ENCODE measurements around the gene PEX11A. TPM values are rescaled to one million over a fixed set of nuclear protein-coding genes. Genes with fewer than 3 reads are reported as not detected.

PEX11A gene
- total and polyA plus RNA-seq, 2 of the 8 experiments (the other 6 are each of a cell fraction or from before 2014, with no cell fraction given): 2.9 to 3.0 TPM

DNA sequence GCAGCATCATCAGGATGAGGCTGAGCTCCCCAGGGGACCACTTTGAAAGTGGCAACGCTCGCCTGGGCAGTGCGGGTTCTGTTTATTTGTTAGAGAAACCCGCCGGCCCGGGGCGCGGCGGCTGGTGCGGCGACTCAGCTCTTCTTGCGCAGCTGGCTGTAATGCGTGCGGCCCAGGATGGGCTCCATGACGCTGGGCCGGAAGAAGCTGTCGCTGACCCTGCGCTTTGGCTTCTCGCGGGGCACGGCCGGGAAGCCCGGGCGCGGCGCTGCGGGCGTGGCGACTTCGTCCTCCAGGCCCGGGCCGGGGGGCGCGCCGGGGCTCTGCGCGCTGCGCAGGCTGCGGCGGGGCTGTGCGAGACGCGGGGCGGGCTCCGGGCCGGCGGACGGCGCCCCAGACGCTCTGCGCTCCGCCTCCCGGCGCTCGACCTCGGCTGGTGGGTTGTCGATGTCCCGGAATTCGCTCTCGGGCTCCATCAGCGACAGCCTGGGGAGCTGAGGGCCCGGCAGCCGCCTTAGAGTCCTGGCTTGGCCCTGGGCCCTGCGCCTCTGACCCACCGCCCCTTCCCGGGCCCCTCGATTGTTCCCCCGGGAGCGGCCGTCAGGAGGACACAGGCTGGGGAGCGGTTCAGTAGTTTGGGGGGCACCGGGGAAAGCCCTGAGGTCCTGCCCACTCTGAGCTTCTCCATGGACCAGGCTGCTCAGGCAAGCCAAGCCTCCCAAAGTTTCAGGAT is 24.9 kb downstream of the PEX11A start:
- no peak overlapping the region for H3K14ac ChIP-seq (ENCODE audit: insufficient read length)
- no peak overlapping the region for H4K91ac ChIP-seq (replicated peaks; ENCODE audit: insufficient read length, low read length)
- FAIRE-seq: no peak
- ChIA-PET POLR2A (ENCODE audit: partially characterized antibody) (interaction anchor here (0.7 to 1.1 kb wide), 2 partner anchors 17 to 82 kb away, joined by 3 read pairs; no protein-coding TSS in a partner anchor), CTCF (ENCODE audit: partially characterized antibody) (interaction anchor here (1.5 to 2.4 kb wide), 4 partner anchors 8 to 20 kb away, joined by 6 to 12 read pairs (median 6); no protein-coding TSS in a partner anchor)
- WGBS, 2 experiments (ENCODE audit: extremely low coverage in 1 of 2, insufficient coverage in 1 of 2, insufficient read length in 1 of 2, insufficient replicate concordance in 2 of 2, low coverage in 1 of 2, low lambda C conversion rate in 2 of 2, missing lambda C conversion rate in 1 of 2): 4% methylated on average over 30 of the region's 72 CpGs; no CpG with 5 or more reads in 1 of the 2 experiments
- no peak overlapping the region for H4K5ac ChIP-seq (ENCODE audit: insufficient read length, low read depth, low read length)
- H2AFZ ChIP-seq (ENCODE audit: low read length): peak overlapping the region; percentile 91
- H2AK5ac ChIP-seq (ENCODE audit: low read depth, low read length): no peak overlapping the region
- H3K36me3 ChIP-seq (ENCODE audit: control insufficient read depth in 2 of 4, insufficient read depth in 4 of 4, low read length in 3 of 4): no peaks in the 10 kb centered on the region
- peak overlapping the region; percentile 74 to 76 for H3K4me2 ChIP-seq (ENCODE audit: insufficient read depth in 1 of 2, low read depth in 2 of 2, low read length in 2 of 2)
- no peak overlapping the region for H3K23ac ChIP-seq (ENCODE audit: insufficient read length)
- H2BK120ac ChIP-seq (replicated peaks; ENCODE audit: low read depth, low read length): no peak overlapping the region
- H3K23me2 ChIP-seq (ENCODE audit: low read depth, low read length): no peaks in the 10 kb centered on the region; the same call in 1 of the 2 replicates
- peak in 1 of 2 experiments; percentile 79 for DNase-seq (ENCODE audit: low read depth in 1 of 2, low spot score in 2 of 2)
- H4K8ac ChIP-seq (ENCODE audit: extremely low read depth, insufficient read depth, low read length): no peak overlapping the region
- H2BK20ac ChIP-seq (ENCODE audit: low read length): no peak overlapping the region
- peaks cover 0 to 11% (median 7%) of the 10 kb centered on the region in 4 experiments; a peak in 6 of 7 replicates for H3K4me1 ChIP-seq (replicated peaks in 1 of 4; ENCODE audit: control insufficient read depth in 3 of 4, insufficient read depth in 4 of 4, low read length in 3 of 4)
- no peak overlapping the region for H2BK5ac ChIP-seq (ENCODE audit: low read depth, low read length)
- H3K4me3 ChIP-seq (ENCODE audit: extremely low read depth in 1 of 4, insufficient read depth in 2 of 4, low read depth in 3 of 4, low read length in 4 of 4): peak overlapping the region; percentile 21 to 61 (median 52)
- H2BK15ac ChIP-seq (ENCODE audit: low read length): no peak overlapping the region
- no peaks in the 10 kb centered on the region for H3K79me1 ChIP-seq (ENCODE audit: low read depth, low read length)
- H3K56ac ChIP-seq (replicated peaks; ENCODE audit: insufficient read length, low read depth, low read length): no peak overlapping the region
- no peak overlapping the region for H3K9ac ChIP-seq (replicated peaks in 1 of 4; ENCODE audit: extremely low read depth in 1 of 4, low read depth in 3 of 4, low read length in 3 of 4)
- no peaks in the 10 kb centered on the region for H4K20me1 ChIP-seq (replicated peaks in 1 of 2; ENCODE audit: control insufficient read depth in 1 of 2, insufficient read depth in 2 of 2, low read length in 2 of 2)
- no peak overlapping the region for H2BK12ac ChIP-seq (ENCODE audit: low read depth, low read length)
- peak overlapping the region; percentile 71; the same call in 1 of the 2 replicates for H3K18ac ChIP-seq (ENCODE audit: extremely low read depth, low read length)
- no peak overlapping the region for H3K27ac ChIP-seq (ENCODE audit: low read depth, low read length)
- peaks cover 0 to 20% (median 12%) of the 10 kb centered on the region in 4 experiments; a peak in 5 of 7 replicates for H3K27me3 ChIP-seq (replicated peaks in 1 of 4; ENCODE audit: control insufficient read depth in 3 of 4, extremely low read depth in 1 of 4, insufficient read depth in 3 of 4, low read length in 3 of 4)
- H3K79me2 ChIP-seq (ENCODE audit: control insufficient read depth in 1 of 2, insufficient read depth in 2 of 2, low read length in 2 of 2): no peaks in the 10 kb centered on the region
- no peaks in the 10 kb centered on the region for H3K9me3 ChIP-seq (ENCODE audit: insufficient read depth in 2 of 2, low read depth in 1 of 2, low read length in 1 of 2)
- TF ChIP-seq POLR2A (IDR thresholded peaks at IDR 0.05; ENCODE audit: control extremely low read depth in 1 of 2, low read depth in 2 of 2, low read length in 2 of 2) (no peak), SP1 (IDR thresholded peaks at IDR 0.05; ENCODE audit: low read depth, low read length) (no peak), GABPA (IDR thresholded peaks at IDR 0.05; ENCODE audit: borderline replicate concordance, insufficient read depth, low read length) (0 out of 2 replicates have a peak, but pooled peaks have one; percentile 33), PHF8 (conservative IDR thresholded peaks at IDR 0.05; ENCODE audit: low read depth, low read length) (0 out of 2 replicates have a peak, but pooled peaks have one; percentile 32), KDM4A (IDR thresholded peaks at IDR 0.05; ENCODE audit: low read depth, low read length, severe bottlenecking) (peak; percentile 58), RBBP5 (IDR thresholded peaks at IDR 0.05; ENCODE audit: borderline replicate concordance, low read depth, low read length) (no peak; the same call in 1 of the 2 replicates), NANOG (IDR thresholded peaks at IDR 0.05; ENCODE audit: insufficient read depth, low read depth, low read length, poor library complexity, severe bottlenecking) (no peak), ZNF274 (IDR thresholded peaks at IDR 0.05; ENCODE audit: borderline replicate concordance, extremely low read depth, low read length) (no peak), MAFK (IDR thresholded peaks at IDR 0.05; ENCODE audit: low read depth, low read length) (no peak), BCL11A (IDR thresholded peaks at IDR 0.05; ENCODE audit: low read depth in 2 of 2, low read length in 2 of 2) (no peak), ATF3 (IDR thresholded peaks at IDR 0.05; ENCODE audit: insufficient read depth, low read depth, low read length) (no peak)
- H3K4ac ChIP-seq (replicated peaks; ENCODE audit: insufficient read length, low read depth, low read length): no peak overlapping the region
